Eye (tissue), 1 donor: Measurements from ENCODE around the gene NTN1.

Source experiments
- DNase-seq: peaks from one replicate; pipeline ENCODE4 v3.0.0-alpha.2; 2015

The NTN1 gene

GRCh38 chr17:9169116-9169515 is 147.8 kb downstream of the NTN1 start:
- no peak for DNase-seq

DNA sequence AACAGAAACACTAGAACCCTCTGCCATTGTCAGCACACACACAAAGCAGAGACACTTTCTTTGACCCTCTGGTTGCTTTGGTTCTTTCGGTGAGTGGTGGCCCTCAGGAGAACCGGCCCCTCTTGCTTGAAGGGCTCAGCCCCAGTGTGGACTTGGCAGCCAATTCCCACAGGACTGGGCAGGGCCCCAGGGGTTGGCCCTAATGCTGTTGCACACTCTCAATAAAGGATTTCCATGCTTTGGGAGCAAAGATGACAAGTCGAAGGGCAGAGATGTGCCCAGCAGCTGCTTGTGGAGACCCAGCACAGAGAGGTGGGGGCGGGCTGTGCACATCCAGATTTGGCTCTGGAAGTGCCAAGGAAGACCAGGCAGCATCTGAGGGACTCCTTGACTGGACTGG is 149.0 kb downstream of the NTN1 start:
- DNase-seq = no peak

DNA sequence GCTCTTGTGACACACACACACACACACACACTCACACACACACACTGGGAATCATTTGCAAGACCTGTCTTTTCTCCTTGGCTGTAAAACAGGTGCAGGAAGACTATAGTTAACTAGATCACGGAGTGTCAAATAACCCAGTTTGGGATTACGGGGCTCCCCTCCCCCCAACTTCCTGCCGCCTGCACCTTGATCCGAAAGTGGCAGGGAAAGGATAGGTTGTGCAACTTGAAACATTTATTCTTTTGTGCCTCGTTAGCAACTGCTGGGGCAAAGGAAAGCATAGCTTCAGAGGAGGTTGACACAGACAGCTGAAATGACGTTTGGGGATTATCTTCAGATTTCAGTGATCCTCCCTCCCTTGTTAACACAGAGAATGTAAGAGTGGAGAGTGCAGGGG is 149.5 kb downstream of the NTN1 start:
- DNase-seq = no peak

- DNase-seq = no peak
These were observed 152.2 kb downstream of the NTN1 start for GRCh38 chr17:9173386-9173983.

- DNase-seq = no peak
These were observed 153.0 kb downstream of the NTN1 start for GRCh38 chr17:9174312-9174711.

GRCh38 chr17:9174779-9175574 is 153.7 kb downstream of the NTN1 start:
- no peak for DNase-seq

DNA sequence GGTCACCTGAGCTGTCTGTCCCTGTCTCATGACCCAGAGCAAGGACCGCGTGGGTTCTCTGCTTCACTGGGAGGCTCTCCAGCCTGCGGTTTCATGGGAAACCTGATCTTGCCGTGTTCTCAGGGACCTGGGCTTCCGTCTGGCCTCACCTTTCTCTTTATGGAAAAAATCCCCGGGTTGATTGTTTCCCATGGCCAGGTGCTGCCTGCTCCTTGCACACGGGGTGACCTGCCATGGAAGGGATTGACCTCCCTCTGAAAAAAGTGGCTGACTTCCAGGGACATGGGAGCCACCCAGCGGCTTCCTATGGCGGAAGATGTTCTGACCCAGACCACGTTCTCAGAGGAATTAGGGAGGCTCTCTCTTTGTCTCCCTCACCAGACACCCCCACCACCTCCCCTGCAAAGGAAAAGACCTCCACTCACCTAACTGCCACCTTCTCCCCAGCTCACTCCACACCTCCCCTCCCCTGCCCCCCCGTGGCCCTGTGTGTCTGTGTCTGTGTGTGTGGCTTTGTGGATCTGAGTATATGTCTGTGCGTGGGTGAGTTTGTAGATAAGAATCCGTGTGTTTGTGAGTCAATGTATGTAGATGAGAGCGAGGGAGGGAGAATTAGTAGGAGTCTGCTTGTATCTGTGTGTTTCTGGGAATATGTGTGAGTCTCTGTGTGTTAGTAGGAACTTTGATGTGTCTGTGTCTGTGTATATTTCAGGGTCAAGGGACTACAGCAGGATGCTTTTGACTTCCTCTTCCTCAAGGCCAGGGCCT is 154.6 kb downstream of the NTN1 start:
- DNase-seq = no peak

- no peak for DNase-seq
These were observed 155.9 kb downstream of the NTN1 start for GRCh38 chr17:9177212-9177611.

- no peak for DNase-seq
These were observed 157.0 kb downstream of the NTN1 start for GRCh38 chr17:9178319-9178718.

- DNase-seq = no peak
These were observed 158.3 kb downstream of the NTN1 start for GRCh38 chr17:9179602-9180001.

DNA sequence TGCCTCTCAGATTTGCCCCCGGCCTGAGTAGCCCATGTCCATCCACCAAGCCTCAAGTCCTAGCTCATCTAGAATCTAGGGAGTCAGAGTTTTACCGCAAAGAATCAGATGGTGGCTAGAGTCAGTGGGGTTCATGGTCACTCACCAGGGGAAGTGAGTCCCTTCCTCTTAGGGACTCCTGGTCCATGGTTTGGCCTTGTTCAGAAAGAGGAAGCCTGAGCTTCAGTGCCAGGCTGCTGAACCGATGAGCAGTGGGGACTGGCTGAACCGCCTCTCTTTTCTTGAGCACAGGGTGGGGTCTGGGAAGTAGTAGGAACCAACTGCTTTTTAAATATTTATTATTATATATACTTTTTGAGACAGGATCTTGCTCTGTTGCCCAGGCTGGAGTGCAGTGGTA is 160.3 kb downstream of the NTN1 start:
- DNase-seq = no peak

DNA sequence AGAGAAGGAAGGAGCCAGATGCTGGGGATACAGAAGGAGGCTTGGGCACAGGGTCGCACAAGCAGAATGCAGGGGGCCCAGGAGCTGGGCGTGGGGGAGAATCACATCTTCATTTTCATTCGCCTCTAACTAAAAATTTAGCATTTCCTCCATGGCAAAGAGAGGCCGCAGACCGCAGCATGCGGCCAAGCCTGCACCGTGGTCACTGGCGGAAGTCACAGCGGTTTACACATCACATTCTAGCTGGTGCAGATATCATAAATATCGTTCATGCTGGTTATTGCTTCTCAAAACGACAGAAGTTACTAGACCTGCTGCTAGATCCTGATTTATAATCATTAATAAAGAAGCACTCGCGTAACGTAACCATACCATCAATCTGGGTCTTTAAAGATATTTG is 162.0 kb downstream of the NTN1 start:
- DNase-seq = no peak

GRCh38 chr17:9185142-9185541 is 163.8 kb downstream of the NTN1 start:
- DNase-seq = no peak

GRCh38 chr17:9185688-9186284 is 164.5 kb downstream of the NTN1 start:
- DNase-seq = no peak

GRCh38 chr17:9187828-9188227 is 166.5 kb downstream of the NTN1 start:
- DNase-seq = no peak

- no peak for DNase-seq
These were observed 167.1 kb downstream of the NTN1 start for GRCh38 chr17:9188367-9188766.

DNA sequence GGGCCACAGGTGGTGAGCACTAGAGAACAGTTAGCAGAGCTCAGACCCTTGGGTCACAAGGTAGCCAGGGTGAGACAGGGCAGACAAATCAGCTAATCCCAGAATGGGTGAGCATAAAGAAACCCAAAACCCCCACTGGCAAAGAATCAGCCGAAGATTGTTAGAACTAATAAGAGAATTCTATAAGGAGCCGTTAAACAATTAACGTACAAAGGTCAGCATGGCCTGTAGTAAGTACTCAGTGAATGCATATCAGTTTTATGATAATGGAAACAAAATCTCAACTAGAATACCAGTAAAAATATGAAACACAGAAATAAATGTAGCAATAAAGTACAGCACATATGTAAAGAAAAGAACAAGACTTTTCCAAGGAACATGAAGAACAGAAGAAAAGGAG is 168.6 kb downstream of the NTN1 start:
- no peak for DNase-seq

DNA sequence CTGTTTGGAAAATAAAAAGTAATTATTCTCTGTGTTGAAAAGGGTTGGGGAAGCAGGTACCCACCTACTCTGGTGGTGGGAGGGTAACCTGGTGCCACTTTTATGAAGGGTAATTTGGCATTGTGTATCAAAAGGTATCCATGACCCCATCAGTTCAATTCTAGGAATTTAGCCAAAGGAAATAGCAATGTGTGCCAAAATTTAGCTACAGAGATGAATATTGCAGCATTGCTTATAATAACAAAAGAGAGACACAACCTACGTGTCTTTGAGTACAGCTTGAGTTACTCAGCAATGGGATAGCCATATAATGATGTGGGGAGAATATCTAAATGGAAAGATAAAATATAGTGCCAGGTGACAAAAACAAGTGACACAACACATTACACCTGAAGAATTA is 170.7 kb downstream of the NTN1 start:
- DNase-seq = peak; percentile 42

- no peak for DNase-seq
These were observed 174.1 kb downstream of the NTN1 start for GRCh38 chr17:9195411-9195810.

- peak; percentile 76 for DNase-seq
These were observed 174.8 kb downstream of the NTN1 start for GRCh38 chr17:9195961-9196670.

GRCh38 chr17:9199571-9200551 is 178.6 kb downstream of the NTN1 start:
- DNase-seq = peak; percentile 46
